Measurements from ENCODE around the gene CSF2.
A peak's percentile ranks its signal among the peaks of the same experiment; 100 is the strongest.

The CSF2 gene

DNA sequence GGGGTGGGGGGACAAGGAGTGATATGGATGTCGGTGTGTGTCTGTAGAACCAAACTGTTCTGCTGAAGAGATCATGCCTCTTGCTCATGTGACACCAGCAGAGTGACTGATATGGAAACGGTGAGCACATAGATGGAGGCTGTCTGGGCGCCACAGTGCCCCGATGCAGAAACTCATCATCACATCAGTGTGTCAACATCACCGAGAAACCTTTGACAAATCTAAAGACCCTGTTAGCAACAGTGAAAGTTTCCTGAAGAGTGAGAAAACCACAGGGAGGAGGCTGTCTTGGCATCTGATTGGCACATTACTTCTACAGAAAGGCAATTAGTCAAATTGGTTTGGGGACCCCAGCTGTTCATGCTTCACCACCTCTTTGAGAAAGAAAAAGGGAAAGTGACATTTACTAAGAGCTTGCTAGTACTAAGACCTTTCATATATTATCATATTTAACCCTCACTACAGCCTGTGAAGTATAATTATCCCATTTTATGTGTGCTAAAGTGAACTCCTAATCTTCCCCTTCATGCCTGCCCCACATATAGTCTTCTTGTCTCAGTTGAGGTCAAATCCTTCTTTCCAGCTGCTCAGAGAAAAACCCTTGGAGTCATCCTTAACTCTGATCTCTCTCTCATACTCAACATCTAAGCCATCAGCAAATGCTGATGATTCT lies 25.6 kb downstream of the CSF2 start:
- Histone ChIP-seq H3K4ac (ENCODE audit: low read depth in 1 of 2, low read length in 2 of 2) (no peak overlapping the region), H3K36me3 (ENCODE audit: control insufficient read depth in 1 of 2, insufficient read depth in 2 of 2, low read depth in 1 of 2, low read length in 2 of 2) (no peaks in the 10 kb centered on the region)

DNA sequence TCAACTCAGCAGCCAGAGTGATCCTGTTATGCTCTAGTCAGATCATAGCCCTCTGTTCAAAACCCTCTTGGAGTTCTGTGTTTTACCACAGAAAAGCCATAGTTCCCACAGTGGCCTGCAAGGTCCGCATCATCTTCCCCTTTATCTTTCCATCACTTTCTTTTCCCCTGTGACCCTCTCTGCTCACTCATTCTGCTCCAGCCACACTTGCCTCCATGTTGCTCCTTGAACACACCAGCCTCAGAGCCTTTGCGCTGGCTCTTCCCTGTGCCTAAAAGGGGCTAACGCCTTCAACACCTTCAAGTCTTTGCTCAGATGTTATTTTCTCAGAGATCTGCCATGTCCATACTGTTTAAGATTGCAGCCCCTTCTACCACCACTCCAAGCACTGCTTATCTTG lies 26.3 kb downstream of the CSF2 start:
- Histone ChIP-seq H3K4ac (ENCODE audit: low read depth in 1 of 2, low read length in 2 of 2) (no peak overlapping the region), H2BK5ac (ENCODE audit: low read depth, low read length, poor library complexity, severe bottlenecking) (no peak overlapping the region), H4K91ac (ENCODE audit: low read length) (no peak overlapping the region), H3K79me1 (replicated peaks; ENCODE audit: low read length, poor library complexity, severe bottlenecking) (no peaks in the 10 kb centered on the region), H3K36me3 (ENCODE audit: control insufficient read depth in 1 of 2, insufficient read depth in 2 of 2, low read depth in 1 of 2, low read length in 2 of 2) (no peaks in the 10 kb centered on the region), H2BK12ac (ENCODE audit: low read length in 2 of 2) (no peak overlapping the region), H2BK15ac (ENCODE audit: low read depth, poor library complexity, severe bottlenecking) (no peak overlapping the region), H3K27me3 (ENCODE audit: control insufficient read depth in 1 of 2, insufficient read depth in 1 of 2, low read length in 2 of 2) (no peaks in the 10 kb centered on the region), H3K18ac (ENCODE audit: low read depth in 1 of 2, low read length in 2 of 2) (no peak overlapping the region), H3K4me3 (ENCODE audit: insufficient read depth in 1 of 2, low read depth in 1 of 2, low read length in 2 of 2) (no peak overlapping the region), H3K9ac (ENCODE audit: low read length) (no peak overlapping the region), H3K4me2 (ENCODE audit: low read length, poor library complexity, severe bottlenecking) (no peak overlapping the region), H3K9me3 (ENCODE audit: control insufficient read depth, low read length) (no peaks in the 10 kb centered on the region), H2AFZ (ENCODE audit: low read depth, low read length) (no peak overlapping the region), H3K23ac (ENCODE audit: low read length in 2 of 2) (no peak overlapping the region), H2AK5ac (ENCODE audit: low read length, severe bottlenecking) (no peak overlapping the region), H3K4me1 (ENCODE audit: control insufficient read depth, insufficient read depth, low read depth, low read length) (peaks cover 23% of the 10 kb centered on the region), H2BK120ac (ENCODE audit: low read depth, low read length) (no peak overlapping the region), H3K27ac (ENCODE audit: low read length, poor library complexity, severe bottlenecking) (no peak overlapping the region), H4K8ac (ENCODE audit: low read length) (no peak overlapping the region), H3K14ac (ENCODE audit: low read length in 2 of 2) (no peak overlapping the region)
- WGBS = 96% methylated on average over 3 of the region's 3 CpGs
- DNase-seq = no peak

More for the DNA sequence above, 25.6 kb downstream of the CSF2 start:
- Histone ChIP-seq H4K91ac (ENCODE audit: low read length) (no peak overlapping the region), H2AFZ (ENCODE audit: low read depth, low read length) (no peak overlapping the region), H3K79me1 (replicated peaks; ENCODE audit: low read length, poor library complexity, severe bottlenecking) (no peaks in the 10 kb centered on the region), H3K9ac (ENCODE audit: low read length) (peak overlapping the region; percentile 48), H4K8ac (ENCODE audit: low read length) (no peak overlapping the region), H3K4me3 (ENCODE audit: insufficient read depth in 1 of 2, low read depth in 1 of 2, low read length in 2 of 2) (no peak overlapping the region), H3K4me2 (ENCODE audit: low read length, poor library complexity, severe bottlenecking) (no peak overlapping the region), H3K4me1 (ENCODE audit: control insufficient read depth, insufficient read depth, low read depth, low read length) (peaks cover 30% of the 10 kb centered on the region), H2BK12ac (ENCODE audit: low read length in 2 of 2) (no peak overlapping the region), H3K18ac (ENCODE audit: low read depth in 1 of 2, low read length in 2 of 2) (no peak overlapping the region), H2BK15ac (ENCODE audit: low read depth, poor library complexity, severe bottlenecking) (no peak overlapping the region), H3K27me3 (ENCODE audit: control insufficient read depth in 1 of 2, insufficient read depth in 1 of 2, low read length in 2 of 2) (no peaks in the 10 kb centered on the region), H3K9me3 (ENCODE audit: control insufficient read depth, low read length) (no peaks in the 10 kb centered on the region), H3K14ac (ENCODE audit: low read length in 2 of 2) (no peak overlapping the region), H3K27ac (ENCODE audit: low read length, poor library complexity, severe bottlenecking) (no peak overlapping the region), H3K23ac (ENCODE audit: low read length in 2 of 2) (no peak overlapping the region), H2AK5ac (ENCODE audit: low read length, severe bottlenecking) (no peak overlapping the region), H2BK5ac (ENCODE audit: low read depth, low read length, poor library complexity, severe bottlenecking) (no peak overlapping the region), H2BK120ac (ENCODE audit: low read depth, low read length) (no peak overlapping the region)
- no peak for DNase-seq
- WGBS = 90% methylated on average over 5 of the region's 5 CpGs

DNA sequence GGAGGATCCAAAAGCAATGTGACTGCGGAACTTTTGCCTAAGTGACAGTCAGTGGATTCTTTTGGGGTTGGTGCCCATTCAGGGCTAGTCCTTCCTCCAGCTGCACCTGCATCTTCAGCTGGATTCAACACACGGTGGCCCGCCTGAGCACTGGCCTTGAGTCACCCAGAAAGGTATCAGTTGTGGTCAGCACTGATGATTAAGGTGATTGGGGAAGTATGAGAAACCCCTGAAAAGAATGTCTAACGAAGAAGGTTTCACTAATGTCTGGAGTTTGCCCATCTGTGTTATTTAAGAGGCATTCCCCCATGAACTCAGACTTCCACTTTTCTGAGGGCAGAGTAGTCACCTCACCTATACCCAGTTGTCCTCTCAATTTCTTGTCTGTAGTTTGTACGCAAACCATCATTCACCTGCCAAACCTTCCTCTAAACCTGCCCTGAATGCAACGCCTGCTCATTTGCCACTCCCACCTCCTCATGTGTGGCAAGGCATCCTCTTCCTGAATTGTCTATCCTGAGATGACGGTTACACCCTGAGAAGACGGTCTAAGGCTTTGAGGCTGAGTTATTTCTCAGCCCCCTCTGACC lies 27.2 kb downstream of the CSF2 start:
- H3K4me2 ChIP-seq (ENCODE audit: low read length, poor library complexity, severe bottlenecking) = no peak overlapping the region
- no peak overlapping the region for H2BK120ac ChIP-seq (ENCODE audit: low read depth, low read length)
- H4K8ac ChIP-seq (ENCODE audit: low read length) = no peak overlapping the region
- no peak overlapping the region for H2AFZ ChIP-seq (ENCODE audit: low read depth, low read length)
- H2AK5ac ChIP-seq (ENCODE audit: low read length, severe bottlenecking) = no peak overlapping the region
- H4K91ac ChIP-seq (ENCODE audit: low read length) = no peak overlapping the region
- H3K14ac ChIP-seq (ENCODE audit: low read length in 2 of 2) = no peak overlapping the region
- H3K4ac ChIP-seq (ENCODE audit: low read depth in 1 of 2, low read length in 2 of 2) = no peak overlapping the region
- H3K79me1 ChIP-seq (replicated peaks; ENCODE audit: low read length, poor library complexity, severe bottlenecking) = no peaks in the 10 kb centered on the region
- H3K27ac ChIP-seq (ENCODE audit: low read length, poor library complexity, severe bottlenecking) = no peak overlapping the region
- no peaks in the 10 kb centered on the region for H3K9me3 ChIP-seq (ENCODE audit: control insufficient read depth, low read length)
- H3K23ac ChIP-seq (ENCODE audit: low read length in 2 of 2) = no peak overlapping the region
- H3K18ac ChIP-seq (ENCODE audit: low read depth in 1 of 2, low read length in 2 of 2) = no peak overlapping the region
- no peaks in the 10 kb centered on the region for H3K36me3 ChIP-seq (ENCODE audit: control insufficient read depth in 1 of 2, insufficient read depth in 2 of 2, low read depth in 1 of 2, low read length in 2 of 2)
- no peak for DNase-seq
- 94% methylated on average over 8 of the region's 8 CpGs for WGBS
- peaks cover 15% of the 10 kb centered on the region for H3K4me1 ChIP-seq (ENCODE audit: control insufficient read depth, insufficient read depth, low read depth, low read length)
- no peak overlapping the region for H2BK12ac ChIP-seq (ENCODE audit: low read length in 2 of 2)
- no peak overlapping the region for H2BK5ac ChIP-seq (ENCODE audit: low read depth, low read length, poor library complexity, severe bottlenecking)
- H3K27me3 ChIP-seq (ENCODE audit: control insufficient read depth in 1 of 2, insufficient read depth in 1 of 2, low read length in 2 of 2) = no peaks in the 10 kb centered on the region
- H3K4me3 ChIP-seq (ENCODE audit: insufficient read depth in 1 of 2, low read depth in 1 of 2, low read length in 2 of 2) = no peak overlapping the region
- no peak overlapping the region for H3K9ac ChIP-seq (ENCODE audit: low read length)
- no peak overlapping the region for H2BK15ac ChIP-seq (ENCODE audit: low read depth, poor library complexity, severe bottlenecking)

DNA sequence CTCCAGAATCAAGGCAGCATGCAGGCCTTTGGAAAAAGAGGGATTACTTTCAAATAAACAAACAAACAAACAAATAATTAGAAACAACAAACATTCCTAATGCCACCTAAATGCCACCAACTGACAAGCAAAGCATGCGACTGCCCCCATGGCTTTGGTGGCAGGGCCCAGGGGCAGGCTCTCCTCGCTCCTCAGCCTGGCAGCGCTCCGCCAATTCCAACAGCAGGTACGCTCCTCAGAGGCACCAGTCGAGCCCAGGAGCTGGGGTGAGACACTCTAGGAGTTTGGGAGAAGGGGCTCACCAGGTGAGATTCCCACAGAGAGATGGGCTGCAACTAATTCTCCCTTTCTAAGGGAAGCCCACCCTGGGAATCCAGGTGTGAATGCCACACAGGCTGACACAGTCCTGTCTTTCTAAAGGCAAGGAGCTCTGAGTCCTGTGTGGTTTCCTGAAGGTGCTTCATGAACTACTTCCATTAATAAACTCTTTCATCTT lies 27.8 kb downstream of the CSF2 start:
- no peak overlapping the region for H3K4me2 ChIP-seq (ENCODE audit: low read length, poor library complexity, severe bottlenecking)
- H2BK15ac ChIP-seq (ENCODE audit: low read depth, poor library complexity, severe bottlenecking) = no peak overlapping the region
- no peak overlapping the region for H3K23ac ChIP-seq (ENCODE audit: low read length in 2 of 2)
- H3K18ac ChIP-seq (ENCODE audit: low read depth in 1 of 2, low read length in 2 of 2) = no peak overlapping the region
- no peak overlapping the region for H3K14ac ChIP-seq (ENCODE audit: low read length in 2 of 2)
- no peak overlapping the region for H2BK5ac ChIP-seq (ENCODE audit: low read depth, low read length, poor library complexity, severe bottlenecking)
- H3K79me1 ChIP-seq (replicated peaks; ENCODE audit: low read length, poor library complexity, severe bottlenecking) = no peaks in the 10 kb centered on the region
- peaks cover 15% of the 10 kb centered on the region for H3K4me1 ChIP-seq (ENCODE audit: control insufficient read depth, insufficient read depth, low read depth, low read length)
- 97% methylated on average over 6 of the region's 6 CpGs for WGBS
- no peak overlapping the region for H4K8ac ChIP-seq (ENCODE audit: low read length)
- H3K27me3 ChIP-seq (ENCODE audit: control insufficient read depth in 1 of 2, insufficient read depth in 1 of 2, low read length in 2 of 2) = no peaks in the 10 kb centered on the region
- H3K27ac ChIP-seq (ENCODE audit: low read length, poor library complexity, severe bottlenecking) = no peak overlapping the region
- no peak overlapping the region for H3K4ac ChIP-seq (ENCODE audit: low read depth in 1 of 2, low read length in 2 of 2)
- no peak overlapping the region for H2AFZ ChIP-seq (ENCODE audit: low read depth, low read length)
- no peak overlapping the region for H2BK12ac ChIP-seq (ENCODE audit: low read length in 2 of 2)
- no peaks in the 10 kb centered on the region for H3K9me3 ChIP-seq (ENCODE audit: control insufficient read depth, low read length)
- no peak overlapping the region for H2BK120ac ChIP-seq (ENCODE audit: low read depth, low read length)
- no peak for DNase-seq
- no peak overlapping the region for H3K4me3 ChIP-seq (ENCODE audit: insufficient read depth in 1 of 2, low read depth in 1 of 2, low read length in 2 of 2)
- H3K36me3 ChIP-seq (ENCODE audit: control insufficient read depth in 1 of 2, insufficient read depth in 2 of 2, low read depth in 1 of 2, low read length in 2 of 2) = no peaks in the 10 kb centered on the region
- no peak overlapping the region for H4K91ac ChIP-seq (ENCODE audit: low read length)
- no peak overlapping the region for H3K9ac ChIP-seq (ENCODE audit: low read length)
- no peak overlapping the region for H2AK5ac ChIP-seq (ENCODE audit: low read length, severe bottlenecking)
